GM19035 (cell line): Measurements from ENCODE around the gene TCF4.

ENCODE experiments used
- ATAC-seq: cut with Tn5 transposase; IDR thresholded peaks from one replicate; pipeline ENCODE4 v1.9.1; 2021; ENCODE audit not compliant: unreplicated experiment

TCF4 gene

DNA sequence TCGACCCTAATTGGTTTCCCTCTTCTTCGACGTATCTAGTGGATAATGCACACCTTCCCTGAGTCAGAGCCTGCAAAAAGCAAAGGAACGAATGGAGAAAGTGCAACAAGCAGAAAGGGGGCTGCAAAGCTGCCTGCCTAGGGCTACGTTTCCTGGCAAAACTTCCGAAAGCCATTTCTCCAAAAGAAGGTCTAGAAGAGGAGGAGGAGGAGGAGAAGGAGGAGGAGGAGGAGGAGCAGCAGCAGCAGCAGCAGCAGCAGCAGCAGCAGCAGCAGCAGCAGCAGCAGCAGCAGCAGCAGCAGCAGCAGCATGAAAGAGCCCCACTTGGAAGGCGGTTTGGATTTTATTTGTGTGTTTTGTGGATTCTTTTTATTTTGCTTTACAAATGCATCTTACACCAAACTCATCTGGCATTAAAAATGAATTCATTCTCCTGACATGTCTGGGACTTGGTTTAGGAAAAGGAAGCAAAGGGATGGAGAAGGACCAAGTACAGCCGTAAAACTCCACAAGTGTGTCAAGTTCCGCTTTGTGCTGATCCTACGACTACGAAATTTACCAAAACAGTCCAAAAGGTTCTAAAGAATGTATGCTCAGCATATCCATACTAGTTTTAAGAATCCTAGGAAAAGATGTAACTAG, 2.0 kb downstream of the TCF4 start:
- no peak for ATAC-seq

DNA sequence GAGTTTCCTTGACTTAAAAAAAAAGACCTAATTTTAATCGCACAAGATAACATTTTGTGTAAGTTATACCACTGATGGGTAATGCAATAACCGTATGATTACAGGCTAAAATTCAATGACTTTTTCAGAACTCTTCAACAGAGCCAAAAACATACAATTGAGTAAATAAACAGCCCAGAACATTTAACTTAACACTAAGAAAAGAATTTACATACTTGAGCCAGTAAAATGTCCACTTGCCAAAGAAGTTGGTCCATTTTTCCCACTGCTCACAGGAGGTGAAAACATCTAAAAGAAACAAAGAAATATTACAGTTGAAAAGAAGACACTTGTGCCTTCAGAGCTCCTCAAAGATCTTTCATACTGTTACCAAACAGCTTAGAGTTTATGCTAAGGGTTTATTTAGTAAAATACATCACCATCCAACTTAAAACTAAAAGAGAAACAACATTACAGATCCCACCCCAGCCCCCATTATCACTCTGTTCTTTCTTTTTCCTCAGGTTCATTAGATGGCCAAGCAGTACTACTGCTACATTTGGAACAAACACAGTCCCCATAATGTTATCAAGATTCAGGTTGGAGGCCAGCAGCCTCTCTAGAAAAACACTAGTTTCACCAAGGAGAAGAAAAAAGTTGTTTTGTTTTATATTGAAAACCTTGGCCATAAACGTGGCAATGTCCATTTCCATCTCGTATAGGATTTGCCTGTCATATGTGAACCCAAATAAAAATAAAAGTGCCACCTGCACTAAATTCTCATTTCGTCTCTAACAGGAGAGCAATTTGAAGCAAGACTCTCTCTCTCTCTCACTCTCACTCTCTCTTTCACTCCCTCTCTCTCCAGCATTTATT, 2.7 kb downstream of the TCF4 start:
- no peak for ATAC-seq

DNA sequence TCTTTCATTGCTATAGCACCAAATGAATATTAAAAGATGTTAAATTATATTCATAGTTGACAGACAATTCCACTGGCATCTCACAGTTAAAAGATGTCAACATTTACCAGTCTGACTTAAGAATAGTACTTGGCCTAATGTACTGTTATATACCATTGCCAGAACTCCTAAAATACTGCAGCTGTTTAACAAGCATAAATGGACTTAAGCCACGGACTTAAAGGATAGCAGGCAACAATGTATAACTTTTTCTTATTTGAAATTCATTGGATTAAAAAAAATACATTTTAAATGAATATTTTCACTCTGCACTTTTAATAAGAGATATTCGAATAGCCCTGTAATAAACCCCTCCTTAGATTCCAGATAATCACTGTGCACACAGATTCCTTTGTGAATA, 3.8 kb downstream of the TCF4 start:
- ATAC-seq: no peak

DNA sequence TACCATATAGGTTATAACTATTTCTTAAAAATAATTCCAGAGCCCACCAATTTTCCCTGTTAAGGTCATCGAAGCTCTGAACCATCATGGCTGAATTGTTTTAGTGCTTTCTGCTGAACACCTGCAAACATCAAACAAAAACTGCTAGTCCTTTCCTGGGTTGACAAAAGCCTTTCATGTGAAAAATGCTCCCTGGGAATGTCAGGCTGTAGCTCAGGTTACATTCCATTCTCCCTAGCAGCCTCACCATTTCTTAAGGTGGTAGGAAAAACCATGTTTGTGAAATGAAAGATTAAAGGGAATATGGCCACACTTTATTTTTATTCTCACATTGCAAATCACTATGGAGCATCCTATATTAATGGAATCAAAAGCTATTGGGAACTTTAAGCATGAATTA, 5.7 kb downstream of the TCF4 start:
- ATAC-seq: no peak

DNA sequence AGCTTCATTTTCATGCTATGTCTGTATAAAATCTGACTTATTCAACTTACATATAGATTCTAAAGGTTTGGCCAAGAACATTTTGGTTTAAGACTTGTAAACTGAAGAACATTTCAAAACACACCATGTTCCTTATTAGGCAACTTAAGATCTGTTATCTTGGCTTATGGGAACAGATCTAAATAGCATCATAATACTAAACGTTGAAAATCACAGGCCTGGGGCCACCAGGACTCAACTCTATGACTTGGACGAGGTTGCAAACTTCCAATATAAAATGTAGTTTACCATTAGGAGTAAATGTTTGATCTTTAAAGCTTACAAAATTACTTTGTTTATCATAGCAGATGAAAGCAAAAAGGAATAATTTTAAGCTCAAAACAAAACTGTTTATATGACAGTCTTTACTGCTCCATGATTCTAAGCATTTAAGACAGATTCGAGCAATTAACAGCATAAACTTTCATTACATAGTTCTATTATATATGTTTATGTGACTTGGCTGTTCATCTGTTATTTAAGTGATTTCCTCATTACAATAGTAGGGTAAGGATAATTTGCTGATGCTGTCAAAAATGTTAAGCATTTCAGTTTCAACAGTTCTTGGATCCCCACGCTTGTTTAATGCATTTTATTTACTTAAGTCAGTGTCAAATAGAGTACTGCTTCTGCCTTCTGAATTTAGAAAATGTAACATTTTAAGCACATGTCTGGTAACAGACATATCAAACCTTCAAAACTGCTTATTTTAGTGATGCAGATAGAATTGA, 8.3 kb downstream of the TCF4 start:
- no peak for ATAC-seq

DNA sequence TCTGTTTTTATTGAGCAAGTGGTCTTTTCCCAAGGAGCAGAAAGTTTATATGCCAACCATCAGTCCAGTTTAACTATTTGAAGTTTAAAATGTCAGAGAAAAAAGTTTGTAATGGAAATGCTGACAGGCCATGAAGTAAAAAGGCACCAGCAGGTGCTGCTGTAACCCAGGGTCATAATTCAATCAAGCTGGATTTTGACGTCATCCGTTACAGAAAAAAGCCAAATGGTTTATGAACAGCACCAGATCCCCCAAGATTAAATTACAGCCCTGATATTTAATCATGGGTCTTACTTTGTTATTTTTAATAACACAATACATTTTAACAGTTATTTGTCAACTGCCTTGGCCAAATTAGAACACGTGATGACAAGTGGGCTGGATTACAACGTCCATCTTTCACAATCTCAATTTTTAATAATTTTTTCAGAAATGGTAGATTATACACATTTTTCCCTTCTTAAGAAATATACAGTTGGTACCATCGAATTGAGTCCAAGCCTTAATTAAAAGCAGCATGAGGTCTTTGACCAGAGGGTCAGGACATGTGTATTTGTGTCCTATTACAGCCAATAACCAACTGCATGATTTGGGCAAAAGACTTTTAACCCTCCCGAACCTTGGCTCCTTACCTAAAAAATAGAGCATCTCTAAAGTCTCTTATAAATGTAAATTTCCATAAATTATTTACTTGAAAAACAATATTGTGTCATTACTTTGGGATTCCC, 10.0 kb downstream of the TCF4 start:
- ATAC-seq: no peak

DNA sequence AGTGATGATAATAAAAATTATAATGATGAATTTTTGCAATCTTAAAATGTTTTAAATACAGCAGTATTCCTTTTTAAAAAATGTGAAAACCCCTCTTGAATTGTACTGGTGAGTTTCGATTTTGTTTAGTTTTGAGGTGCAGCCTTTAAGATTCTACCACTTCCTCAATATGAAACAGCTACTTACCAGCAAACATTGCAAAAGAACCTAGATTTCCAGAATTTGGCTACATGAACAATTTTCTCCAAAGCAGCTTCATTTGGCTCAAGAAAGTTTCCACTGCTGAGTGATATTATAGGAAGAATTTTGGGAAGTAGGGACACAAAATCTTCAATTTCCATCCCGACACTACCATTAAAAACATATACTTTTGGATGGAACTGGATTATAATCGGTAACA, 12.0 kb downstream of the TCF4 start:
- ATAC-seq: no peak

DNA sequence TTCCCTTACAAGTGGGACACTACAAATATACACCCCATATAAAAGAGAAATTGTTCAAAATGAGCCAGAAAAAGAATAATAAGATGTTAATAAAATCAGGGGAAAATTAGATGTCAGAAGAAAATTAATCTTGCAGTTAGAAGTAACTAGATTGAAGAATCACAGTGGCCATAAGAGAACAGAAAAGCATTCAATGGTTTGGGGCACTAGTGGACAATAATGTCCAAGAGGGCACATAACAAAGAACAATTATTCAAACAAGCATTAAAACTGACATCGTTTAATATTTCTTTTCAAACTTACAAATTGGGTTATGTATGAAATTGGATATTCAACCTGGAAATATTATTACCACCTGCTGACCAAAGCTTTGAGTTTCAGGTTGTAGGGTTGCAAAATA, 12.9 kb downstream of the TCF4 start:
- ATAC-seq: no peak

DNA sequence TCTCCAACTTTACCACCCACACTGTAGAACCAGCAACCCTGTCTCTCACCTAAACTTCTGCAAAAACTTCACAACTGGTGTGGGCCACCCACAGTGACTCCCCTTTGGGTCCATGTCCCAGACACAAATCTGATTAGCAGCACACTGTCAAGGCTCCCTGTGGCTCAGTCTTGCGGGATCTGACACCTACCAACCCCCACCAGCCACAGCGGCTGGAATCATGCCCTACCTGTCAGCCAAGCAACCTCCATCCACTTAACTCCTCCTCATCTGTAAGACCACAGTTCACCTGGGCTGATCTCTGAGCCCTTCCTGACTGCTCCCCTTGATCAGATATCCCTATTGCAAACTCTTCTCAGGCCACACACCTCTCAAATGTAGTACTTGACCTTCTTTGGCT, 14.6 kb downstream of the TCF4 start:
- ATAC-seq: no peak

DNA sequence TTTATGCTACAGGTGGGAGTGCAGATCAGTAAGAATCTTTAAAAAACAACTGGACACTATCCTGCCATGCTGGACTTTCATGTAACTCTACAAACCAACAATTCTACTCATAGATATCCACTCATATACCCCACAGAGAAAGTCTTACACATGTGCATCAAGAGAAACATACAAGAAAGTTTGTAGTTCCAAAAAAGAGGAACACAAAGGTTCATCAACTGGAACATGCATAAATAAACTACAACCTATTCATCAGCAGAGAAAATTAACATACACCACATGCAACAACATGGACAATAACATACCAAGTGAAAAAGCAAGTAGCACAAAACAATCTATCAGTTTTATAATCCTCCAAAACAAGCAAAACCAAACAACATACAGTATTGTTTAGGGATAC, 17.0 kb downstream of the TCF4 start:
- no peak for ATAC-seq

DNA sequence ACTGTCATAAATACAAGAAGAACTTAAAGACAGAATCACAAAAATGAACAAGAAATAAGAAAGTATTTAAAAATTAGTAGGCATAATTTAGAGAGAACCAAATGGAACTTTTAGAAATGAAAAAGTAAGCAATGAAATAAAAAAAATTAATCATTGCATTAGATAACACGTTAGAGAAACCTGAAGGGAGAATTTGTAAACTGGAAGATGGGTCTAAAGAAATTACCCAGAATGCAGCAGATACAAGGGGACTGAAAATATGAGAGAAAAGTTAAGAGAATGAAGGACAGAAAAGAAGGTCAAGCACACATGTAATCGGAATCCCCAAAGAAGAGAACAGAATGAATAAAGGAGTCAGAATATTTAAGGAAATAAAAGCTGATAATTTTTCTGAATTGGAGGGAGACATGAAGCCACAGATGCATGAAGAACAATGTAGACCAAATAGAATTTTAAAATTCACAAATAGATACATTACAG, 21.5 kb downstream of the TCF4 start:
- no peak for ATAC-seq

DNA sequence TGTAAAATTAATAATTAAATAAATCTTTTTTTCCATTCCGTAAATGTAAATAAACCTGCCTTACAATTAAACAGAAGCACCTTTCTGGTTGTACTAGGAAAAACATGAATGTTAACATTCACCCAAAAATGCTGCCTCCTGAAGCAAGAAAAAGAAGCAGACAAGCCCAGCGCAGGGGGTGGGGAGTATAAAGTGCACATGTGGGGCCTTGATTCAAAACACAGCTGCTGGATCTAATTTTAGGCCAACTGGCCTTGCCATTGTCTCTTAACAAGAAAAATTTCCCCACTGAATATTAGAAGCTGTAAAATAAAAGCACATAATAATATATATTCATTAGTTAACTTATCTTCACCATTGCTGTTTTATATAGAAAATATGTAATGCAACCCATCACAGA, 28.3 kb downstream of the TCF4 start:
- no peak for ATAC-seq

DNA sequence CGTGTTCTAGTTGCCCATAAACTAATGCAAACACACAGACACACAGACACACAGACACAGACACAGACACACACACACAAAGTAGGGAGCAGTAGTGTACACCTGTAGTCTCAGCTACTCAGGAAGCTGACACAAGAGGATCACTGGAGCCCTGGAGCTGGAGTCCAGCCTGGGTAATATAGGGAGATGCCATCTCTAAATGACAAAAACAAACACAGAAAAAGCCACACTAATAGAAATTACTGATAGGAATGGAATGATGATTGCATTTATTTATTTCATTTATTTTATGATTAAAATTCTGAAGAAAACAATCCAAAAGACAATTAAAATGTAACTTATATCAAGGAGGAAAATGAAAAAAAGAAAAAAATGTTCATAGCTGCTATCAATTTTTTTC, 30.8 kb downstream of the TCF4 start:
- ATAC-seq: no peak

DNA sequence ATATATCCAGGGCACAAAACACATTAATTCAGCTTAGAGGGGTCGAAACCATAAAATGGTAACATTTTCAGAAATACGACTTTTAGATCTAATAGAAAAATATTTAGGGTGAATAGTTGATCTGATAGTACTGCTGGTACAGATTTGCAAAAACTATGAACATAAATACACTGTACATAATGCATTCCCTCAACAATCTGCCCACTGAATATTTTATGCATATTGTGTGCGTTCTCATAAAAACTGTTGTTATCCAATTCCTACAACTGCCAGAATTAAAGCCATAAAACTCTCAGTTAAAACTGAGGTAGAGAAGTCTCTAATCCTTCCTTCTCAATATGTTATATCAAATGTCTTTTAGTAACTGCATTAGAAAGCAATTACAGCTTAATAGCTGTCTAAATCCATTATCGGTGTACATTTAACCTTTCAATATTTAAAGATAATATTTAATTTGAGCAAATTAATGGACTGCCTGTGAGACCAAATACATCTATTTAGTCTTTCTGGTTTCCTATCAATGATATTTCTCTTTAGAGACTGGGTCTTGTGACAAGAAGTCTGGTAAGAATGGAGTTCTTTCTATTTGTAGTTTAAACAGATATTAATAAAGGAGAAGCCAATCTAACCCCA, 32.5 kb downstream of the TCF4 start:
- ATAC-seq: no peak

DNA sequence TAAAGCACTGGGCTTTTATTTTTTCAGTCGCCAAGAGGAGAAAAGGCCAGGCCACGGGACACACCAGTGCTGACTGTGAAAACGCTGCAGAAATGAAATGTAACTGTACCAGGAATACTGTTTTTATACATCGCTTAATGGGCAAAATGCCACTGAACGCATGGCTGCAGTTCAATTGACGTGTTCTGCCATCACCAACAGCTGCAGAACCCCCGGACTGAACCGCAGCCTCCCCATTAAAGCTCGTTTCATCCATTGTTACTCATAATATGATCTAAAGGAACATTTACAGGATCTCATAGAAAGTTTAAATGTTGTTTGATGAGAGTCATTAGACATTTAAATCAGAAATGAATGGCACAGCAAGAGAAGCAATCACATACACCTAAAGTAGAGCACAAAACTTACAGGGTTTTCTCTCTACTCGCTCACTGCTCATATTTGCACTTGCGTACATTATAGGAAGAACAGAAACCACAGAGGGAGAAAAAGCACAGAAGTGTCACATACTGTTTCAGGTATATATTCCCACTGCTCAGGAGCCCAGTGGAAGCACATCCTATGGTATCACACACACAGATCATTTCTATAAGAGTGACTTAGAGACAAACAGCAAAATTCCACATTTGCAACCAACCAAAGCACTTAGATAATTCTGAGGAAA, 35.3 kb downstream of the TCF4 start:
- no peak for ATAC-seq

DNA sequence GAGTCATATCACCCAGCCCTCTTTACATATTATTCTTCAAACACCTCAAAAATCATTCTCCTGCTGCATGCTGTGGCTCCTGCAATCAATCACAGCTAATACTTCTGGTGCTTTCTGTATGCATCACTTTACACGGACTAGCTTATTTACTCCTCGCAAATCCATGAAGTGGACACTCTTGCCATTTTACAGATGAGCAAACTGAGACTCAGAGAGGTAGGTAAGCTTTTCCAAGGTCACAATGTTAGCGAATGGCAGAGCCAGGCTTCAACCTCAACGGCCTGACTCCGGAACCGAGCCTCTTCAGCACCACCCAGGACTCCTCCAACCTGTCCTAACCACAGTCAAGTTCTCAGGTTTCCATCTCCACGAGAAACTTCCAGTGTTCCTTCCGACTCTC, 36.8 kb downstream of the TCF4 start:
- ATAC-seq: no peak

DNA sequence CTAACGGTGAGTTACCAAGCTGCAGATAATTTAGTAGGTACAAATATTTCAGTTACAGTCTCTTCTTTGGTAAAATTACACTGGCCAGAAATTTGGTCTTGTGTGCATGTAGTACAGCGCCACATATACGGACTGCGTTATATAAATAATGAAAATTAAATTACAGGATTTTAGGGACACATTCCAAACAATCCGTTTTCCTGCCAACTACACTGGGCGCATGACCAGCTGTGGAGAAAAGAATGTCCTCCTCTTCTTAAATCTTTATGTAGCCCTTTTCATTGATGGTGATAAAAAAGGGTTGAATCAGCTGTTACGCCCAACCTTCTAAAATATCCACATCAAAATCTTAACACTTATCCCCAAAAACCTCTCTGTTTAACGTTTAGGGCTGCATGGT, 37.5 kb downstream of the TCF4 start:
- ATAC-seq: no peak

DNA sequence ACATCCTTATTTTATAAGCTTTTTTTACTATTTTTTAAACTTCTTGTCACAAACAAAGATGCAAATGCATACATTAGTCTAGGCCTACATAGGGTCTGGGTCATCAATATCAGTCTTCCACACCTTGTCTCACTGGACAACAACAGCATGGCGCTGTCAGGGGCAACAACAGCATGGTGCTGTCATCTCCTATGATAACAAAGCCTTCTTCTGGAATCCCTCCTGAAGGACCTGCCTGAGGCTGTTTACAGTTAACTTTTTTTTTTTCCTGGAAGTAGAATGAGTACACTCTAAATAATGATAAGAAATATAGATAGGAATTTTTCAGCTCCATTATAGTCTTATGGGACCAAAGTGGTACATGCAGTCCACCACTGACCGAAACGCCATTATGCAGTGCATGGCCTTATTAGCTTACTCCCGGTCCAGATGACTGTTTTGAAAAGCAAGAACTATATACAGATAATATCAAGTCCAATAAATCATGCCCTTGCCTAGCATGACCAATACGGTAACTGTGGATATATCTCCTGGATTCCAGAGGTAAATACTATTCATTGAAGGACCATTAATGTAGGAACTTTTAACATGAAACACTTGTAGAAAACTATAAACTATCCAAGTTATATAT, 38.4 kb downstream of the TCF4 start:
- ATAC-seq: no peak

DNA sequence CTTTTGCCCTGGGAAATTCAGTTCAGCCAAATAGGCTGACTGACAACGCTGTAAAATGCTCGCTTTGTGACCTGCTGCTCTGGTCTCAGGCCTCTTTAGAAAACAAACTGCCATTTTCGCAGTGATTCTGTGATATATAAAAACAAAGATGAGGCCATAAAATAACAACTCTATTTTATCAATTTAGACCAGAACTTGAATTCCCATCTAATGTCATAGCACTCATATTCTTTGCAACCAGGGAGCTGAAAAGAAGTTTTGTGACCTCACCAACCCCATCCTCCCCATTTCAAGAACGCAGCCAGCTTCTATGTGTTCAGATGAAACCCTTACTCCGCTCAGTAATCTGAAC, 40.3 kb downstream of the TCF4 start:
- ATAC-seq: no peak
